GM10248 (cell line): ENCODE results near the gene ASB1.

Source experiments
- CTCF ChIA-PET: fragments of 300-600 bp; sonication (Branson Sonifier 250); formaldehyde crosslinking; extraction: SDS; loops from one replicate; lab custom pipeline; 2021; ENCODE audit warnings: antibody characterized with exemption; lab: Yijun Ruan, JAX
- POLR2A ChIA-PET: fragments of 350-650 bp; sonication (Branson Sonifier 250); formaldehyde crosslinking; extraction: SDS; loops from one replicate; lab custom pipeline; 2020; ENCODE audit warnings: antibody characterized with exemption; lab: Yijun Ruan, JAX
- DNase-seq: peaks from one replicate; pipeline ENCODE4 v3.0.0; 2012; ENCODE audit errors: extremely low spot score
- TF ChIP-seq, protein P1 (sequence below): IDR thresholded peaks from 2 replicates; pipeline ENCODE4 v1.5.1; 2012; ENCODE audit warnings: mild to moderate bottlenecking, low read depth; ENCODE audit errors: extremely low read depth, missing control alignments, control extremely low read depth

Gene ASB1

DNA sequence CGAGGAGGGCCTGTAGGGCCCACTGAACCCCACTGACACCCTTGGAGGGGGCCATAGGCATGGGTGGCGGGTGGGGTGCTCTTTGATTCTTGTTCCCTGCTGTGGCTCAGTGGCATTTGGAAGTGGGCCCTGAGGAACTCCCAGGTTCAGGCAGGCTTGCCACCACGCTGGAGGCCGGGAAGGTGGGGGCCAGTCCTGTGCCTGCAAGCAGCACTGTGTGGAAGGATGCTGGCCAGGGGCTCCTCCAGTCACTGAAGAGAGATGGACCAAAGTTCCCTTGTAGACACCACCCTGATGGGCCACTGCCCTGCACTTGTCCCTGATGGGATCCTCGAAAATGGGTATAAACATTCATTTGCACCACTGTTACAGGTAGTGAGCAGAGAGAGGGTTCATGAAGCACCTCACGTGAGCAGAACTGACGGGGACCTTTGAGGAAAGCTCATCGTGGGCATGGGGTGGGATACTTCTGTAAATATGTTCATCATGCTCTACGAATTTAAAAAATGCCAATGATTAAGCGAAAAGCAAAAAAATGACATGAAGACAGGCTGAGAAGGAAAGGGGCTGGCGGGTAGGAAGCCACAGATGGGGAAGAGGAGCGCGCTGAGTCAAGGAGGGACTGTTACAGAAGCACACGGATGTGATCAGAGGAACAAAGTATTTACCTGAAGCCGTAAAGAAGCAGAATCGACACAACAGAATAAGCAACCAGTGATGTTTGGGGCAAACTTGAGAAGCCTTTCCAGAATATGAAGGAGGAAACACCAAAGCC, 45.2 kb upstream of the ASB1 start:
- CTCF ChIA-PET, result no interaction called here
- POLR2A ChIA-PET, result no interaction called here
- no peak for DNase-seq
- TF ChIP-seq, protein P1, sequence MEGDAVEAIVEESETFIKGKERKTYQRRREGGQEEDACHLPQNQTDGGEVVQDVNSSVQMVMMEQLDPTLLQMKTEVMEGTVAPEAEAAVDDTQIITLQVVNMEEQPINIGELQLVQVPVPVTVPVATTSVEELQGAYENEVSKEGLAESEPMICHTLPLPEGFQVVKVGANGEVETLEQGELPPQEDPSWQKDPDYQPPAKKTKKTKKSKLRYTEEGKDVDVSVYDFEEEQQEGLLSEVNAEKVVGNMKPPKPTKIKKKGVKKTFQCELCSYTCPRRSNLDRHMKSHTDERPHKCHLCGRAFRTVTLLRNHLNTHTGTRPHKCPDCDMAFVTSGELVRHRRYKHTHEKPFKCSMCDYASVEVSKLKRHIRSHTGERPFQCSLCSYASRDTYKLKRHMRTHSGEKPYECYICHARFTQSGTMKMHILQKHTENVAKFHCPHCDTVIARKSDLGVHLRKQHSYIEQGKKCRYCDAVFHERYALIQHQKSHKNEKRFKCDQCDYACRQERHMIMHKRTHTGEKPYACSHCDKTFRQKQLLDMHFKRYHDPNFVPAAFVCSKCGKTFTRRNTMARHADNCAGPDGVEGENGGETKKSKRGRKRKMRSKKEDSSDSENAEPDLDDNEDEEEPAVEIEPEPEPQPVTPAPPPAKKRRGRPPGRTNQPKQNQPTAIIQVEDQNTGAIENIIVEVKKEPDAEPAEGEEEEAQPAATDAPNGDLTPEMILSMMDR, result no peak

- POLR2A ChIA-PET, result no interaction called here
- CTCF ChIA-PET, result no interaction called here
- TF ChIP-seq, protein P1, result no peak
- no peak for DNase-seq
Observed at GRCh38 chr2:238382381-238382781, 44.3 kb upstream of the ASB1 start.

GRCh38 chr2:238383135-238383534, 43.6 kb upstream of the ASB1 start:
- ChIA-PET POLR2A (no interaction called here), CTCF (no interaction called here)
- DNase-seq, result no peak
- TF ChIP-seq, protein P1, result no peak

DNA sequence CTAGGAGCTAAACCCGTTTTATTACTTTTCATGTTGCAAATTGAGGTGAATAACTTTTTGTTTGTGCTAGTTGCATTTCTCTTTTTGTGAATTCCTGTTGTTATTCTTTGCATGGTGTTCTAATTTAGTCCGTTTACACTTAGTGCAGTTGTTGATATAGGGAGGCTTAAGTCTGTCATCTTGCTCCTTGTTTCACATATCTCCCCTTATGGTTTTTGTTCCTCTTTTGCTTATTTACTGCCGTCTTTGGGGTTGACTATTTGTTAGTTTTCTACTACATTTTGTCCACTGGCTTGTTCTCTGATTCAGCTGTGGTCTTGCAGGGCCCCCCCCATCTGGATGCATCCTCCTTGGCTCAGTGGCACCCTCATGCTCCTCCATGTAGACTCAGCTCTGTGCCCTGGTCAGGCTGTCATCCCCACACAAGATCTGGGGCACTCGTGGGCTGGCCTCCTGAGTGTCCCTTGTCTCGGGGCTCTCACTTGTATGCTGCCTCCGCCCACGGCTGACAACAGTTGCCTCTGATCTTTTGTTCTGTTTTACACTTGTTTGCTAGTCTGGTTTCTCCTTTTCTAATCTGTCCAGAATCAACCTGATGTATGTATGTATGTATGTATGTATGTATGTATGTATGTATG, 42.9 kb upstream of the ASB1 start:
- TF ChIP-seq, protein P1, result no peak
- CTCF ChIA-PET, result interaction anchor here (1.0 to 1.6 kb wide), 2 partner anchors 10 to 401 kb away, joined by 3 read pairs; no protein-coding TSS in a partner anchor
- peak; percentile 60 for DNase-seq
- POLR2A ChIA-PET, result no interaction called here

DNA sequence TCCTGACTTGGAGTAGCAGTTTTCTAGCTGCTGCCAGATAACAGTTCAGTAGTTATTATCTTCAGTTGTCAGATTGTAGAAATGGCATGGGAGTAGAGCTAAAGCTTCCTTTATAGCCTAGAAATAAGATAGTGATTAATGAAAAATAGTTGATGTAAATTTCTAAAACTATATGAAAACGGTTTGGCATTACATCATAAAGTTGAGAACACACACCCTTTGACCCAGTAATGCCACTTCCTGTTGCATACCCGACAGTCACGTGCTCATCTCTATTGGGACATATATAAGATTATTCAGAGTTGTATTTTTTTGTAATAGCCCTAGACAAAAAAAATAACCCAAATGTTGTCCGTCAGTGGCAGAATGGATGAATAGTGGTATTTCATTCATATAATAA, 39.4 kb upstream of the ASB1 start:
- TF ChIP-seq, protein P1, result no peak
- CTCF ChIA-PET, result interaction anchor here (1.2 to 1.8 kb wide), 2 partner anchors 9 to 17 kb away, joined by 4 to 5 read pairs; no protein-coding TSS in a partner anchor
- POLR2A ChIA-PET, result no interaction called here
- no peak for DNase-seq

DNA sequence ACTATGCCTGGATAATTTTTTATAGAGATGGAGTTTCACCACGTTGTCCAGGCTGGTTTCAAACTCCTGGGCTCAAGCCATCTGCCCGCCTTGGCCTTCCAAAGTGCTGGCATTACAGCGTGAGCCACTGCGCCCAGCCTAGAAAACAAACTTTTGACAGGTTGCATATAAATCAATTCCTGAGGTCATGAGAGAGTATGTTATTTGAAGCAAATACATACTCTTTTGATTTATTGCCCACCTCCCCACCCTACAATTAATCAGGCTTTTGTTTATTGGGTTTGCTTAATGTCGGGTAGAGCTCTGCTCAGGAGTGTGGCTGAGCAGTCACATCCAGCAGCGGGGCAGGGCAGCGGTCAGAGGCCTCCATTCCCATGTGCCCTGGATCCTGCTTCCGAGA, 37.9 kb upstream of the ASB1 start:
- no peak for DNase-seq
- CTCF ChIA-PET, result no interaction called here
- POLR2A ChIA-PET, result no interaction called here
- TF ChIP-seq, protein P1, result no peak
